ENCODE data around the gene RPS21. TPM values are rescaled to one million over a fixed set of nuclear protein-coding genes. Genes with fewer than 3 reads are reported as not detected.

RPS21 gene
- total and polyA plus RNA-seq, 9 of the 15 experiments (the other 6 are each of a cell fraction or from before 2014, with no cell fraction given): 1,380 to 5,647 (median 3,091) TPM

DNA sequence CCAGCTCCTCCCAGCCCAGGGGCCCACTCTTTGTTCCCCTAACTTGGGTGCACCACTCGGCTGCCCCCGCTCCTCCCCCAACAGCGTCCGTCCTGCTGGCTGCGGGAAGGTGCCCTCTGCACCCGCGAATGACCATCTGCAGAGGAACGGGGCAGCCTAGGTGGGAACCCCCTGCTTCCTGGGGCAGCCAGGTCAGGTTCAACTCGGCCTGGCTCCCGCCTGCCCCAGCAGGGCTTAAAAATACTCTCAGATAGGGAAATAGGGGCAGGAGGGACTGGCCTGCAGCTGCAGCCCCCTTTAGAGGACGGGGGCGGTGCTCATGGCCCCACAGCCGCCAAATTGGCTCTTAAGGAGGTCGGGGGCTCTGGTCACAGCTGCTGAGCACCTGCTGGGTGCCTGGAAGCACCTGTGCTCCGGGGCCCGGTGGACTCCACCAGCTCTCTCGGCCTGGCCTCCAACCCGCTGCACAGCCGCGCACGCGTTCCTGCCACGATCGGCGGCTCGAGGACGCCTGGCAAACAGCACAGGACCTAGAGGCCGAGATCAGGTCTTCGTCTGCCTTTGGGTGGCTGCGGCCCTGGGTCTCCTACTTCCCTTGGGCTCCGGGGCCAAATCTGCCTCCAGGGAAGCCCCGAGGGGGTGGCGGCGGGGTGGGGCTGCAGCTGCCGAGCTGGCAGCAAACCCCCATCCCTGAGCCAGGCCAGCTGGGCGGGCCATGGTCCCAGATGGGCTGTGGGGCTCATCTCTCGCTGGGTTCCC lies 19.1 kb upstream of the RPS21 start (continued):
- TF ChIP-seq, protein P1, sequence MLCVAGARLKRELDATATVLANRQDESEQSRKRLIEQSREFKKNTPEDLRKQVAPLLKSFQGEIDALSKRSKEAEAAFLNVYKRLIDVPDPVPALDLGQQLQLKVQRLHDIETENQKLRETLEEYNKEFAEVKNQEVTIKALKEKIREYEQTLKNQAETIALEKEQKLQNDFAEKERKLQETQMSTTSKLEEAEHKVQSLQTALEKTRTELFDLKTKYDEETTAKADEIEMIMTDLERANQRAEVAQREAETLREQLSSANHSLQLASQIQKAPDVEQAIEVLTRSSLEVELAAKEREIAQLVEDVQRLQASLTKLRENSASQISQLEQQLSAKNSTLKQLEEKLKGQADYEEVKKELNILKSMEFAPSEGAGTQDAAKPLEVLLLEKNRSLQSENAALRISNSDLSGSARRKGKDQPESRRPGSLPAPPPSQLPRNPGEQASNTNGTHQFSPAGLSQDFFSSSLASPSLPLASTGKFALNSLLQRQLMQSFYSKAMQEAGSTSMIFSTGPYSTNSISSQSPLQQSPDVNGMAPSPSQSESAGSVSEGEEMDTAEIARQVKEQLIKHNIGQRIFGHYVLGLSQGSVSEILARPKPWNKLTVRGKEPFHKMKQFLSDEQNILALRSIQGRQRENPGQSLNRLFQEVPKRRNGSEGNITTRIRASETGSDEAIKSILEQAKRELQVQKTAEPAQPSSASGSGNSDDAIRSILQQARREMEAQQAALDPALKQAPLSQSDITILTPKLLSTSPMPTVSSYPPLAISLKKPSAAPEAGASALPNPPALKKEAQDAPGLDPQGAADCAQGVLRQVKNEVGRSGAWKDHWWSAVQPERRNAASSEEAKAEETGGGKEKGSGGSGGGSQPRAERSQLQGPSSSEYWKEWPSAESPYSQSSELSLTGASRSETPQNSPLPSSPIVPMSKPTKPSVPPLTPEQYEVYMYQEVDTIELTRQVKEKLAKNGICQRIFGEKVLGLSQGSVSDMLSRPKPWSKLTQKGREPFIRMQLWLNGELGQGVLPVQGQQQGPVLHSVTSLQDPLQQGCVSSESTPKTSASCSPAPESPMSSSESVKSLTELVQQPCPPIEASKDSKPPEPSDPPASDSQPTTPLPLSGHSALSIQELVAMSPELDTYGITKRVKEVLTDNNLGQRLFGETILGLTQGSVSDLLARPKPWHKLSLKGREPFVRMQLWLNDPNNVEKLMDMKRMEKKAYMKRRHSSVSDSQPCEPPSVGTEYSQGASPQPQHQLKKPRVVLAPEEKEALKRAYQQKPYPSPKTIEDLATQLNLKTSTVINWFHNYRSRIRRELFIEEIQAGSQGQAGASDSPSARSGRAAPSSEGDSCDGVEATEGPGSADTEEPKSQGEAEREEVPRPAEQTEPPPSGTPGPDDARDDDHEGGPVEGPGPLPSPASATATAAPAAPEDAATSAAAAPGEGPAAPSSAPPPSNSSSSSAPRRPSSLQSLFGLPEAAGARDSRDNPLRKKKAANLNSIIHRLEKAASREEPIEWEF (CRISPR knock-in tag; IDR thresholded peaks at IDR 0.05): no peak
- TF ChIP-seq KDM4B (IDR thresholded peaks at IDR 0.05; ENCODE audit: borderline replicate concordance in 2 of 2, low read depth in 1 of 2): no peak
- no peak for TF ChIP-seq CGGBP1 (CRISPR knock-in tag; IDR thresholded peaks at IDR 0.05)
- no peak for TF ChIP-seq USF2 (CRISPR knock-in tag; IDR thresholded peaks at IDR 0.05)
- TF ChIP-seq, protein P2, sequence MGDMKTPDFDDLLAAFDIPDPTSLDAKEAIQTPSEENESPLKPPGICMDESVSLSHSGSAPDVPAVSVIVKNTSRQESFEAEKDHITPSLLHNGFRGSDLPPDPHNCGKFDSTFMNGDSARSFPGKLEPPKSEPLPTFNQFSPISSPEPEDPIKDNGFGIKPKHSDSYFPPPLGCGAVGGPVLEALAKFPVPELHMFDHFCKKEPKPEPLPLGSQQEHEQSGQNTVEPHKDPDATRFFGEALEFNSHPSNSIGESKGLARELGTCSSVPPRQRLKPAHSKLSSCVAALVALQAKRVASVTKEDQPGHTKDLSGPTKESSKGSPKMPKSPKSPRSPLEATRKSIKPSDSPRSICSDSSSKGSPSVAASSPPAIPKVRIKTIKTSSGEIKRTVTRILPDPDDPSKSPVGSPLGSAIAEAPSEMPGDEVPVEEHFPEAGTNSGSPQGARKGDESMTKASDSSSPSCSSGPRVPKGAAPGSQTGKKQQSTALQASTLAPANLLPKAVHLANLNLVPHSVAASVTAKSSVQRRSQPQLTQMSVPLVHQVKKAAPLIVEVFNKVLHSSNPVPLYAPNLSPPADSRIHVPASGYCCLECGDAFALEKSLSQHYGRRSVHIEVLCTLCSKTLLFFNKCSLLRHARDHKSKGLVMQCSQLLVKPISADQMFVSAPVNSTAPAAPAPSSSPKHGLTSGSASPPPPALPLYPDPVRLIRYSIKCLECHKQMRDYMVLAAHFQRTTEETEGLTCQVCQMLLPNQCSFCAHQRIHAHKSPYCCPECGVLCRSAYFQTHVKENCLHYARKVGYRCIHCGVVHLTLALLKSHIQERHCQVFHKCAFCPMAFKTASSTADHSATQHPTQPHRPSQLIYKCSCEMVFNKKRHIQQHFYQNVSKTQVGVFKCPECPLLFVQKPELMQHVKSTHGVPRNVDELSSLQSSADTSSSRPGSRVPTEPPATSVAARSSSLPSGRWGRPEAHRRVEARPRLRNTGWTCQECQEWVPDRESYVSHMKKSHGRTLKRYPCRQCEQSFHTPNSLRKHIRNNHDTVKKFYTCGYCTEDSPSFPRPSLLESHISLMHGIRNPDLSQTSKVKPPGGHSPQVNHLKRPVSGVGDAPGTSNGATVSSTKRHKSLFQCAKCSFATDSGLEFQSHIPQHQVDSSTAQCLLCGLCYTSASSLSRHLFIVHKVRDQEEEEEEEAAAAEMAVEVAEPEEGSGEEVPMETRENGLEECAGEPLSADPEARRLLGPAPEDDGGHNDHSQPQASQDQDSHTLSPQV (IDR thresholded peaks at IDR 0.05): 0 out of 2 replicates have a peak, but pooled peaks have one; percentile 22
- TF ChIP-seq POLR3A (IDR thresholded peaks at IDR 0.05; ENCODE audit: borderline replicate concordance, extremely low read depth, insufficient read depth, insufficient read length): no peak
- TF ChIP-seq ARID1B (IDR thresholded peaks at IDR 0.05): no peak
- TF ChIP-seq FOXJ2 (tag; IDR thresholded peaks at IDR 0.05): no peak
- no peak for TF ChIP-seq MTF1 (CRISPR knock-in tag; IDR thresholded peaks at IDR 0.05; ENCODE audit: borderline replicate concordance)
- TF ChIP-seq SMARCE1 (IDR thresholded peaks at IDR 0.05): no peak
- peak; percentile 45; the same call in 1 of the 2 replicates for TF ChIP-seq POLR2G (IDR thresholded peaks at IDR 0.05; ENCODE audit: low read depth, low read length)
- 0 out of 2 replicates have a peak, but pooled peaks have one; percentile 20 for TF ChIP-seq GABPB1 (CRISPR knock-in tag; IDR thresholded peaks at IDR 0.05)
- no peak for TF ChIP-seq ZC3H11A (IDR thresholded peaks at IDR 0.05; ENCODE audit: low read depth, low read length)
- no peak for TF ChIP-seq NR2F6 (CRISPR knock-in tag; IDR thresholded peaks at IDR 0.05)
- TF ChIP-seq NFE2 (IDR thresholded peaks at IDR 0.05; ENCODE audit: low read depth): no peak
- TF ChIP-seq TAF1 (IDR thresholded peaks at IDR 0.05; ENCODE audit: control insufficient read depth, extremely low read depth, insufficient read depth, low read length, severe bottlenecking): no peak
